Trophoblast cell (in vitro differentiated cells and primary cell): ENCODE data around the gene AGAP6. TPM values are rescaled to one million over a fixed set of nuclear protein-coding genes. Genes with fewer than 3 reads are reported as not detected.
"Not testable (repeated sequence)": the region's sequence is repeated elsewhere in the genome, so short reads cannot be mapped to it uniquely, and the experiment has no call there.

Experiments used
- DNase-seq, 2 donors: peaks; one replicate each; pipeline ENCODE4 v3.0.0-alpha.2; 2016
- H2AFZ ChIP-seq: 2 replicates; pipeline ENCODE4 v1.6.1; 2013; ENCODE audit warnings: low read length, moderate library complexity, mild to moderate bottlenecking; ENCODE audit not compliant: insufficient read depth, poor library complexity
- H2AK5ac ChIP-seq: 2 replicates; pipeline ENCODE4 v1.6.1; 2013; ENCODE audit warnings: mild to moderate bottlenecking, low read length
- H2BK120ac ChIP-seq: 2 replicates; pipeline ENCODE4 v1.6.1; 2013; ENCODE audit warnings: low read length, mild to moderate bottlenecking, moderate library complexity; ENCODE audit not compliant: insufficient read depth, poor library complexity
- H2BK12ac ChIP-seq: 2 replicates; pipeline ENCODE4 v1.6.1; 2013; ENCODE audit warnings: mild to moderate bottlenecking, low read length, moderate library complexity
- H2BK5ac ChIP-seq: 2 replicates; pipeline ENCODE4 v1.6.1; 2013; ENCODE audit warnings: low read length, low read depth, moderate library complexity, mild to moderate bottlenecking; ENCODE audit not compliant: poor library complexity
- H3K14ac ChIP-seq: 2 replicates; pipeline ENCODE4 v1.6.1; 2013; ENCODE audit warnings: mild to moderate bottlenecking, low read length
- H3K18ac ChIP-seq: 2 replicates; pipeline ENCODE4 v1.6.1; 2013; ENCODE audit warnings: mild to moderate bottlenecking, low read length
- H3K23ac ChIP-seq: 2 replicates; pipeline ENCODE4 v1.6.1; 2013; ENCODE audit warnings: low read length
- H3K27ac ChIP-seq: 2 replicates; pipeline ENCODE4 v1.5.1; 2013; ENCODE audit warnings: low read depth, mild to moderate bottlenecking, inconsistent platforms, low read length, moderate library complexity
- H3K27me3 ChIP-seq: 2 replicates; pipeline ENCODE4 v1.6.1; 2013; ENCODE audit warnings: inconsistent platforms, mild to moderate bottlenecking, low read length, moderate library complexity; ENCODE audit not compliant: insufficient read depth
- H3K36me3 ChIP-seq, 2 experiments: 1 replicate in 1 of 2; 2 replicates in 1 of 2; pipeline ENCODE4 v1.6.1; 2013; ENCODE audit warnings: low read length in 2 of 2, mild to moderate bottlenecking in 2 of 2, moderate library complexity in 1 of 2; ENCODE audit not compliant: insufficient read depth in 2 of 2, control insufficient read depth in 1 of 2
- H3K4ac ChIP-seq: 2 replicates; pipeline ENCODE4 v1.6.1; 2013; ENCODE audit warnings: low read depth, mild to moderate bottlenecking, low read length, moderate library complexity
- H3K4me1 ChIP-seq, 2 experiments: 1 replicate in 1 of 2; 2 replicates in 1 of 2; pipeline ENCODE4 v1.6.1; 2013; ENCODE audit warnings: low read length in 2 of 2, mild to moderate bottlenecking in 2 of 2, moderate library complexity in 1 of 2; ENCODE audit not compliant: insufficient read depth in 2 of 2, control insufficient read depth in 1 of 2
- H3K4me2 ChIP-seq: 2 replicates; pipeline ENCODE4 v1.6.1; 2013; ENCODE audit warnings: inconsistent platforms, mild to moderate bottlenecking, low read length, moderate library complexity
- H3K4me3 ChIP-seq: 2 replicates; pipeline ENCODE4 v1.5.1; 2013; ENCODE audit warnings: mild to moderate bottlenecking, low read depth, low read length, inconsistent platforms
- H3K79me1 ChIP-seq: one replicate; pipeline ENCODE4 v1.6.1; 2013; ENCODE audit warnings: low read length
- H3K79me2 ChIP-seq: 2 replicates; pipeline ENCODE4 v1.6.1; 2013; ENCODE audit warnings: low read length, mild to moderate bottlenecking; ENCODE audit not compliant: control insufficient read depth, insufficient read depth, poor library complexity
- H3K9ac ChIP-seq: 2 replicates; pipeline ENCODE4 v1.6.1; 2013; ENCODE audit warnings: mild to moderate bottlenecking, low read length
- H3K9me3 ChIP-seq: 2 replicates; pipeline ENCODE4 v1.6.1; 2013; ENCODE audit warnings: low read depth, mild to moderate bottlenecking, control low read depth, inconsistent platforms, low read length; ENCODE audit not compliant: insufficient read depth
- H4K12ac ChIP-seq: 2 replicates; pipeline ENCODE4 v1.6.1; 2013; ENCODE audit warnings: low read depth, mild to moderate bottlenecking, low read length, moderate library complexity
- H4K8ac ChIP-seq: 2 replicates; pipeline ENCODE4 v1.6.1; 2013; ENCODE audit warnings: low read depth, mild to moderate bottlenecking, low read length, moderate library complexity
- H4K91ac ChIP-seq: one replicate; pipeline ENCODE4 v1.6.1; 2013; ENCODE audit warnings: low read depth, mild to moderate bottlenecking, low read length, moderate library complexity
- WGBS: extraction: QIAGEN DNeasy Blood & Tissue Kit; methylation state at CpG from one replicate; pipeline ENCODE4 v1.1.7; 2013; ENCODE audit warnings: missing lambda C conversion rate; ENCODE audit not compliant: insufficient read length, insufficient coverage; ENCODE audit errors: extremely low coverage; 5-methylcytosine and 5-hydroxymethylcytosine counted together
- polyA plus RNA-seq: library from polyadenylated mRNA; stranded (reverse); fragments of 200-250 nt; gene quantifications from 2 replicates; pipeline ENCODE4 v1.2.3, GENCODE V29; 2013

The AGAP6 gene
- 7.3 and 8.0 TPM in 2 replicates for polyA plus RNA-seq

GRCh38 chr10:49988376-49988775, at the start of gene AGAP6:
Gene AGAP6 (plus strand): TSS chr10:49988406. CDS start chr10:49988716, 310 bp downstream.
- not testable (repeated sequence) for H3K4ac ChIP-seq, H2BK5ac ChIP-seq, H3K79me2 ChIP-seq, H3K9me3 ChIP-seq, H2BK120ac ChIP-seq, H3K4me3 ChIP-seq, H4K12ac ChIP-seq, H2AFZ ChIP-seq, H2AK5ac ChIP-seq, H3K79me1 ChIP-seq, H3K4me1 ChIP-seq, H3K36me3 ChIP-seq, H4K8ac ChIP-seq, H4K91ac ChIP-seq, H2BK12ac ChIP-seq, H3K23ac ChIP-seq, H3K18ac ChIP-seq, H3K4me2 ChIP-seq, H3K14ac ChIP-seq, H3K27me3 ChIP-seq, H3K27ac ChIP-seq, DNase-seq, H3K9ac ChIP-seq
- no CpG with 5 or more reads among the region's 18 CpGs for WGBS

- not testable (repeated sequence) for H2BK12ac ChIP-seq, H3K27me3 ChIP-seq, H2AK5ac ChIP-seq, H3K79me2 ChIP-seq, H2BK5ac ChIP-seq, H3K23ac ChIP-seq, H3K27ac ChIP-seq, H3K4me1 ChIP-seq, H3K9me3 ChIP-seq, H3K79me1 ChIP-seq, H3K36me3 ChIP-seq
- H3K4ac ChIP-seq: peak within 1 kb of the TSS; percentile 77
- H4K12ac ChIP-seq: peak within 1 kb of the TSS; percentile 79
- peak within 1 kb of the TSS; percentile 94 for H3K4me3 ChIP-seq
- H3K4me2 ChIP-seq: peak within 1 kb of the TSS; percentile 90
- H3K18ac ChIP-seq: peak within 1 kb of the TSS; percentile 15
- H2AFZ ChIP-seq: peak within 1 kb of the TSS; percentile 95
- peak within 1 kb of the TSS; percentile 63 for H4K91ac ChIP-seq
- H4K8ac ChIP-seq: peak within 1 kb of the TSS; percentile 87
- WGBS: no CpG with 5 or more reads among the region's 81 CpGs
- H3K9ac ChIP-seq: peak within 1 kb of the TSS; percentile 93
- peak; percentile 71 to 82 for DNase-seq
- H2BK120ac ChIP-seq: peak within 1 kb of the TSS; percentile 69
- peak within 1 kb of the TSS; percentile 75 for H3K14ac ChIP-seq
These were observed 46.5 kb upstream of the AGAP6 start, which contains the start of the genes PARG and TIMM23B for GRCh38 chr10:49941447-49942338. Gene PARG (minus strand): TSS chr10:49942027. CDS start chr10:49941725, 302 bp downstream. Gene TIMM23B (plus strand): TSS chr10:49942053. CDS start chr10:49942195, 142 bp downstream.

GRCh38 chr10:49942339-49942705, 45.9 kb upstream of the AGAP6 start:
- not testable (repeated sequence) for H2BK5ac ChIP-seq, H3K27ac ChIP-seq, H3K36me3 ChIP-seq, H3K9me3 ChIP-seq, H2BK12ac ChIP-seq, H3K23ac ChIP-seq, H3K4me1 ChIP-seq, H2AK5ac ChIP-seq, H3K79me2 ChIP-seq, H4K12ac ChIP-seq, H3K79me1 ChIP-seq, H3K14ac ChIP-seq, H2BK120ac ChIP-seq, H3K27me3 ChIP-seq
- H3K4me2 ChIP-seq: peak overlapping the region; percentile 82
- H3K4me3 ChIP-seq: peak overlapping the region; percentile 87
- DNase-seq: peak in 1 of 2 donors; percentile 1
- H3K9ac ChIP-seq: peak overlapping the region; percentile 89
- H4K91ac ChIP-seq: peak overlapping the region; percentile 42
- peak overlapping the region; percentile 15 for H3K18ac ChIP-seq
- no CpG with 5 or more reads among the region's 12 CpGs for WGBS
- peak overlapping the region; percentile 95 for H2AFZ ChIP-seq
- peak overlapping the region; percentile 78 for H4K8ac ChIP-seq
- peak overlapping the region; percentile 53 for H3K4ac ChIP-seq

GRCh38 chr10:49943607-49944006, 44.6 kb upstream of the AGAP6 start:
- not testable (repeated sequence) for H2BK5ac ChIP-seq, H3K27ac ChIP-seq, H3K23ac ChIP-seq, H3K18ac ChIP-seq, H3K9me3 ChIP-seq, H3K79me2 ChIP-seq, H3K4me3 ChIP-seq, H3K36me3 ChIP-seq, H3K27me3 ChIP-seq, H2BK120ac ChIP-seq, H4K12ac ChIP-seq, H3K4ac ChIP-seq, H3K4me1 ChIP-seq, H3K79me1 ChIP-seq, H3K4me2 ChIP-seq, DNase-seq, H4K8ac ChIP-seq, H4K91ac ChIP-seq, H3K9ac ChIP-seq, H2AFZ ChIP-seq, H2AK5ac ChIP-seq, H2BK12ac ChIP-seq, H3K14ac ChIP-seq
- no CpG with 5 or more reads among the region's 2 CpGs for WGBS
